H1 (cell line): ENCODE results near the gene CCDC24. TPM values are rescaled to one million over a fixed set of nuclear protein-coding genes. Genes with fewer than 3 reads are reported as not detected.

ENCODE experiments used
- BCL11A ChIP-seq, 2 experiments: IDR thresholded peaks; one replicate each; pipeline ENCODE4 v1.6.1; 2011; ENCODE audit warnings: low read depth in 2 of 2, low read length in 2 of 2, mild to moderate bottlenecking in 2 of 2
- CEBPB ChIP-seq: IDR thresholded peaks from 2 replicates; pipeline ENCODE4 v1.6.1; 2012; ENCODE audit warnings: low read depth, low read length
- EZH2 ChIP-seq: fragments of 200-600 bp; sonication (generic); IDR thresholded peaks from 2 replicates; pipeline ENCODE4 v1.7.1; 2012; ENCODE audit warnings: low read depth, mild to moderate bottlenecking, moderate library complexity, low read length, inconsistent platforms; ENCODE audit not compliant: severe bottlenecking
- GTF2F1 ChIP-seq: IDR thresholded peaks from 2 replicates; pipeline ENCODE4 v1.6.1; 2012; ENCODE audit warnings: low read depth, low read length, improper control_type of control experiment, borderline replicate concordance
- RBBP5 ChIP-seq: IDR thresholded peaks from 2 replicates; pipeline ENCODE4 v1.7.1; 2012; ENCODE audit warnings: low read depth, mild to moderate bottlenecking, inconsistent platforms, low read length, moderate library complexity, borderline replicate concordance
- ZNF274 ChIP-seq: IDR thresholded peaks from 2 replicates; pipeline ENCODE4 v1.7.0; 2012; ENCODE audit warnings: low read length, borderline replicate concordance; ENCODE audit errors: extremely low read depth
- polyA plus RNA-seq, 7 experiments: library from polyadenylated mRNA; depleted of rRNA in 3 of 7; stranded (reverse) in 5 of 7; unstranded in 2 of 7; fragments of >200 nt in 5 of 7; fragments of 200-250 nt in 2 of 7; gene quantifications; 1 replicate in 5 of 7; 2 replicates in 1 of 7; 4 replicates in 1 of 7; pipeline versions ENCODE4 v1.2.1 to v1.2.3, GENCODE V29; 2011 to 2013; ENCODE audit warnings: missing spikeins in 2 of 7, mixed read lengths in 2 of 7
- total RNA-seq: library from RNA; stranded (reverse); fragmentation: NEBNext Ultra II Directional; extraction: Animal tissue kit (Norgen Biotek cat#: 25700); gene quantifications from 2 replicates; pipeline ENCODE4 v1.2.1, GENCODE V29; 2021

Gene CCDC24
- total and polyA plus RNA-seq, 2 of the 8 experiments (the other 6 are each of a cell fraction or from before 2014, with no cell fraction given), result 11.2 to 11.4 TPM

- TF ChIP-seq BCL11A (IDR thresholded peaks at IDR 0.05; ENCODE audit: low read depth in 2 of 2, low read length in 2 of 2), result no peak
- TF ChIP-seq RBBP5, result no peak
- TF ChIP-seq GTF2F1, result no peak
- TF ChIP-seq ZNF274, result no peak
- no peak for TF ChIP-seq CEBPB
- no peak for TF ChIP-seq EZH2
- TF ChIP-seq, all 59 proteins: peak for 0
These were observed 29.1 kb downstream of the CCDC24 start (continued) for GRCh38 chr1:44020464-44020863.
